ENCODE data around the gene NOSIP. TPM values are rescaled to one million over a fixed set of nuclear protein-coding genes. Genes with fewer than 3 reads are reported as not detected.

The NOSIP gene
- total RNA-seq, 2 experiments from 2014 or later: 202 to 203 TPM

DNA sequence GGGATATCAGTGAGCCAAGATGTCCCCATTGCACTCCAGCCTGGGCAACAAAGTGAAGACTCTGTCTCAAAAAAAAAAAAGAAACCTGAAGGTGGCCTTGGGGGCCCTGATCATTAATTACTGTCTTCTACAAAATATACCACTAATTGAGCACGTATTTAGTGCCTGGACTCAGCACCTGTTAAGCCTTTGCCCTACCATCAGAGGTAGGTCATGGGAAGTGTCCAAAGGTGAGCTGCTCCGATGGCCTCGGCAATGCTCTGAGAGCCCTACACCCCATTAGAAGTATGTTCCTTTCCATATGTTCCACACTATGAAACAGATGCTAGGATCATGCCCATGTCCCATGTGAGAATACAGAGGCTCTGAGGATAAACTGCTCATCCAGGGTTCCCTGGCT, 20.9 kb downstream of the NOSIP start:
- Histone ChIP-seq H3K36me3 (ENCODE audit: insufficient read depth, low read length) (peaks cover 50% of the 10 kb centered on the region), H3K27ac (ENCODE audit: low read depth in 1 of 2, low read length in 2 of 2) (peak overlapping the region; percentile 61 to 77), H3K4me3 (ENCODE audit: low read length) (peak overlapping the region; percentile 68), H3K9me3 (ENCODE audit: control insufficient read depth in 1 of 2, insufficient read depth in 1 of 2, low read length in 2 of 2) (peaks cover 0 to 15% of the 10 kb centered on the region in 2 experiments), H3K27me3 (ENCODE audit: control insufficient read depth in 1 of 2, insufficient read depth in 2 of 2, low read length in 2 of 2) (peaks cover 0 to 3% of the 10 kb centered on the region in 2 experiments), H3K4me1 (ENCODE audit: insufficient read depth, low read length) (peaks cover 96% of the 10 kb centered on the region)
- intact Hi-C loops (cut with DNase I, micrococcal nuclease): no loop called here
- peaks cover 78% of the 10 kb centered on the region for H3K4me1 Mint-ChIP-seq (ENCODE audit: low read depth)
- TF ChIP-seq, protein P1, sequence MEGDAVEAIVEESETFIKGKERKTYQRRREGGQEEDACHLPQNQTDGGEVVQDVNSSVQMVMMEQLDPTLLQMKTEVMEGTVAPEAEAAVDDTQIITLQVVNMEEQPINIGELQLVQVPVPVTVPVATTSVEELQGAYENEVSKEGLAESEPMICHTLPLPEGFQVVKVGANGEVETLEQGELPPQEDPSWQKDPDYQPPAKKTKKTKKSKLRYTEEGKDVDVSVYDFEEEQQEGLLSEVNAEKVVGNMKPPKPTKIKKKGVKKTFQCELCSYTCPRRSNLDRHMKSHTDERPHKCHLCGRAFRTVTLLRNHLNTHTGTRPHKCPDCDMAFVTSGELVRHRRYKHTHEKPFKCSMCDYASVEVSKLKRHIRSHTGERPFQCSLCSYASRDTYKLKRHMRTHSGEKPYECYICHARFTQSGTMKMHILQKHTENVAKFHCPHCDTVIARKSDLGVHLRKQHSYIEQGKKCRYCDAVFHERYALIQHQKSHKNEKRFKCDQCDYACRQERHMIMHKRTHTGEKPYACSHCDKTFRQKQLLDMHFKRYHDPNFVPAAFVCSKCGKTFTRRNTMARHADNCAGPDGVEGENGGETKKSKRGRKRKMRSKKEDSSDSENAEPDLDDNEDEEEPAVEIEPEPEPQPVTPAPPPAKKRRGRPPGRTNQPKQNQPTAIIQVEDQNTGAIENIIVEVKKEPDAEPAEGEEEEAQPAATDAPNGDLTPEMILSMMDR (IDR thresholded peaks at IDR 0.05): no peak
- peaks cover 61% of the 10 kb centered on the region for H3K36me3 Mint-ChIP-seq (ENCODE audit: low read depth)
- H3K27me3 Mint-ChIP-seq: no peaks in the 10 kb centered on the region
- H3K27ac Mint-ChIP-seq: peak overlapping the region; percentile 89
- no peaks in the 10 kb centered on the region for H3K9me3 Mint-ChIP-seq
- DNase-seq (no peak), ATAC-seq (ENCODE audit: poor library complexity) (no peak)
- CTCF ChIA-PET: interaction anchor here (0.7 to 5.2 kb wide), 6 partner anchors 9 to 53 kb away, joined by 3 to 62 read pairs (median 4); no protein-coding TSS in a partner anchor
- H3K4me3 Mint-ChIP-seq: peak overlapping the region; percentile 95
- POLR2A ChIA-PET: interaction anchor here (1.2 to 8.6 kb wide), 17 partner anchors 6 to 318 kb away, joined by 3 to 123 read pairs (median 7); partner anchors contain the start of genes AKT1S1, NOSIP, PRMT1 and PRR12

DNA sequence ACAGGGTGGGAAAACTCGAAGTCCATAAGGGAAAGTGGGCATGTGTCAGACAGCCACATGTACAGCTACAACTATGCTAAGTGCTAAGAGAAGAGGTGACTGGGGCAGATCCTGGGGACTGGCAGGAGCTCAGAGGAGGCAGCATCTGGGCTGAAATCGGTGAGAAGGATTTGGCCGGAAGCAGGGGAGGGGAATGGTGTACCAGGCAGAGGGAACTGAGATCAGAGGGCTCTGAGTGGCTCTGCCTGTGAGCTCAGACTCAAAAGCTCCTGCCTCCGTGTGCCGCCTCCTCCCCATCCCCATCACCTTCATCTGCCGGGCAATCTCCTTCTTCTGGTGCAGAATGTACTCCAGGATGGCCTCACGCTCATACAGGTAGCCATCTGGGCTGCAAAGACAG, 21.8 kb downstream of the NOSIP start:
- H3K4me3 ChIP-seq (ENCODE audit: low read length): peak overlapping the region; percentile 68
- peaks cover 0 to 15% of the 10 kb centered on the region in 2 experiments for H3K9me3 ChIP-seq (ENCODE audit: control insufficient read depth in 1 of 2, insufficient read depth in 1 of 2, low read length in 2 of 2)
- peaks cover 0 to 3% of the 10 kb centered on the region in 2 experiments for H3K27me3 ChIP-seq (ENCODE audit: control insufficient read depth in 1 of 2, insufficient read depth in 2 of 2, low read length in 2 of 2)
- intact Hi-C loops (cut with DNase I, micrococcal nuclease): loop anchor here in 1 of 2 experiments (1.0 kb wide), 1 partner anchor 10 kb away; no protein-coding TSS in a partner anchor
- no peaks in the 10 kb centered on the region for H3K27me3 Mint-ChIP-seq
- CTCF ChIA-PET: interaction anchor here (0.7 to 5.2 kb wide), 4 partner anchors 11 to 52 kb away, joined by 3 to 62 read pairs (median 8); no protein-coding TSS in a partner anchor
- H3K27ac Mint-ChIP-seq: peak overlapping the region; percentile 89
- no peaks in the 10 kb centered on the region for H3K9me3 Mint-ChIP-seq
- ATAC-seq (ENCODE audit: poor library complexity) (peak; percentile 27), DNase-seq (peak in 8 of 14 experiments; percentile 23 to 68 (median 57))
- POLR2A ChIA-PET: interaction anchor here (0.6 to 8.6 kb wide), 18 partner anchors 6 to 319 kb away, joined by 3 to 123 read pairs (median 6); partner anchors contain the start of genes AKT1S1, BCL2L12, IRF3 and NOSIP
- peaks cover 50% of the 10 kb centered on the region for H3K36me3 ChIP-seq (ENCODE audit: insufficient read depth, low read length)
- TF ChIP-seq, protein P1 (IDR thresholded peaks at IDR 0.05): no peak
- peak overlapping the region; percentile 49 to 61 for H3K27ac ChIP-seq (ENCODE audit: low read depth in 1 of 2, low read length in 2 of 2)
- peak overlapping the region; percentile 95 for H3K4me3 Mint-ChIP-seq
- peaks cover 77% of the 10 kb centered on the region for H3K4me1 Mint-ChIP-seq (ENCODE audit: low read depth)
- peaks cover 68% of the 10 kb centered on the region for H3K36me3 Mint-ChIP-seq (ENCODE audit: low read depth)
- peaks cover 96% of the 10 kb centered on the region for H3K4me1 ChIP-seq (ENCODE audit: insufficient read depth, low read length)

DNA sequence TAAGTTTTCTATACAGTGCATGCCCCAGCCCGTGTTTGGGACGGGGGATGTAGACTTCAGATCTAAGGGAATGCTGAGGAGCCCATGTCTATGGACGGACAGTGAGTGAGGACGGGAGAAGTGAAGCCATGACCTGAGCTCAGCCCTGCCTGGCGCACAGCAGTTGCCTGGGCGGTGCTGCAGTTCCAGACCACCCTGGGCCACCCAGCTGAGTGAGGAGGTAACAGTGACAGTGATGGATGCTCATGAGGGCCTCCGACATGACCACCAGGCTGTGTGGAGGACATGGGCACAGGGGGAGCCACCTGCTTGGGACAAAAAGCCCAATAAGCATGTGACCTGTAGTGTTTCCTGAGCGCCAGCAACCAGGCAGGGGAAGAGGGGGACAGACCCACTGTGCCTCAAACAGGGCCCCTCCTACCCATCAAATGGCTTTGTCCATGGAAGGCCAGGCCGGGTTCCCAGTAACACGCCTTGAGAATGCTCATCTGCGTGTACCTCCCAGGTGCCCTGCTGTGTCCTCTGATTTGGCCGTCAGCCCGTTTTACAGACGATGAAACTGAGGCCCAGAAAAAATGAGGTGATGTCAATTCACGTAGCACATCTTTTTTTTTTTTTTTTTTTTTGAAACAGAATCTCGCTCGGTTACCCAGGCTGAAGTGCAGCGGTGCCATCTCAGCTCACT, 22.6 kb downstream of the NOSIP start:
- POLR2A ChIA-PET: interaction anchor here (1.3 to 8.6 kb wide), 12 partner anchors 7 to 119 kb away, joined by 4 to 123 read pairs (median 8); partner anchors contain the start of genes BCL2L12, IRF3, PRMT1 and RPL13A
- peak in 1 of 14 experiments; percentile 49 for DNase-seq
- H3K27ac ChIP-seq (ENCODE audit: low read depth in 1 of 2, low read length in 2 of 2): peak overlapping the region; percentile 61 to 62
- Mint-ChIP-seq H3K27ac (peak overlapping the region; percentile 89), H3K36me3 (ENCODE audit: low read depth) (peaks cover 73% of the 10 kb centered on the region), H3K9me3 (no peaks in the 10 kb centered on the region), H3K4me3 (peak overlapping the region; percentile 89), H3K4me1 (ENCODE audit: low read depth) (peaks cover 79% of the 10 kb centered on the region), H3K27me3 (no peaks in the 10 kb centered on the region)
- peaks cover 50% of the 10 kb centered on the region for H3K36me3 ChIP-seq (ENCODE audit: insufficient read depth, low read length)
- peak overlapping the region; percentile 68 for H3K4me3 ChIP-seq (ENCODE audit: low read length)
- H3K4me1 ChIP-seq (ENCODE audit: insufficient read depth, low read length): peaks cover 96% of the 10 kb centered on the region
- TF ChIP-seq, protein P1 (IDR thresholded peaks at IDR 0.05): no peak
- intact Hi-C loops (cut with DNase I, micrococcal nuclease): loop anchor here in 1 of 2 experiments (1.0 kb wide), 1 partner anchor 11 kb away; no protein-coding TSS in a partner anchor
- ATAC-seq (ENCODE audit: poor library complexity): no peak
- H3K9me3 ChIP-seq (ENCODE audit: control insufficient read depth in 1 of 2, insufficient read depth in 1 of 2, low read length in 2 of 2): peaks cover 0 to 15% of the 10 kb centered on the region in 2 experiments
- peaks cover 0 to 3% of the 10 kb centered on the region in 2 experiments for H3K27me3 ChIP-seq (ENCODE audit: control insufficient read depth in 1 of 2, insufficient read depth in 2 of 2, low read length in 2 of 2)
- CTCF ChIA-PET: interaction anchor here (2.5 to 5.2 kb wide), 2 partner anchors 11 to 12 kb away, joined by 12 to 62 read pairs; no protein-coding TSS in a partner anchor

Data from CD4-positive, alpha-beta T cell (primary cell).